ENCODE results near the gene SCYGR3.

The SCYGR3 gene

DNA sequence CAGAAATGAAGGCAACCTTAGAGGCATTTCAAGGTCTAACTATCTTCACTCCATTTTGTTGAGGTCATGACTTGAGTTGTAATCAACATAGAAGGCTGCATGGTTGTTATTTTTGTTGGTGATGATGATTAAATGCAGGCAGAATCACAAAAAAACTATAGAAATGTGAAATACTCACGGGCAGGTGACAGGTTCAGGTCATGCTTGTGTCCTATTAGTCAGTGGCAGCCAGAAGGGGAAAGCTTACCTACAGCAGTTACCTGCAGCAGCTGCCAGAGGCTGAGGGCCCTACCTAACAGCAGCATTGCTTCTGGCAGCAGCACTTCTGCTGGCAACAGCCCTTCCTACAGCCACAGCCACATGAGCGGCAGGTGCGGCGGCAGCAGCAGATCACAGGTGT lies 394 bp downstream of the SCYGR3 start:
- no peak overlapping the region for H2AFZ ChIP-seq (ENCODE audit: low read depth, low read length, severe bottlenecking)
- H3K4me3 ChIP-seq (ENCODE audit: insufficient read depth, low read length, poor library complexity, severe bottlenecking), result no peak overlapping the region
- H4K20me1 ChIP-seq (ENCODE audit: low read depth, low read length), result no peaks in the 10 kb centered on the region
- no peaks in the 10 kb centered on the region for H3K9me2 ChIP-seq (replicated peaks; ENCODE audit: insufficient read depth, low read length)
- H3K9ac ChIP-seq (ENCODE audit: low read length), result no peak overlapping the region
- no peaks in the 10 kb centered on the region for H3K9me3 ChIP-seq (ENCODE audit: insufficient read depth, low read length)
- no peaks in the 10 kb centered on the region for H3F3A ChIP-seq (ENCODE audit: insufficient read depth)
- no peak overlapping the region for H3K27ac ChIP-seq (ENCODE audit: low read depth, low read length)
- H3K36me3 ChIP-seq (ENCODE audit: low read length), result no peaks in the 10 kb centered on the region
- H3K27me3 ChIP-seq (ENCODE audit: low read length), result no peaks in the 10 kb centered on the region
- no peak overlapping the region for H3K4me2 ChIP-seq (ENCODE audit: low read depth, low read length, poor library complexity, severe bottlenecking)
- H3K79me2 ChIP-seq (ENCODE audit: insufficient read depth, low read length), result no peaks in the 10 kb centered on the region
- TF ChIP-seq, protein P1, sequence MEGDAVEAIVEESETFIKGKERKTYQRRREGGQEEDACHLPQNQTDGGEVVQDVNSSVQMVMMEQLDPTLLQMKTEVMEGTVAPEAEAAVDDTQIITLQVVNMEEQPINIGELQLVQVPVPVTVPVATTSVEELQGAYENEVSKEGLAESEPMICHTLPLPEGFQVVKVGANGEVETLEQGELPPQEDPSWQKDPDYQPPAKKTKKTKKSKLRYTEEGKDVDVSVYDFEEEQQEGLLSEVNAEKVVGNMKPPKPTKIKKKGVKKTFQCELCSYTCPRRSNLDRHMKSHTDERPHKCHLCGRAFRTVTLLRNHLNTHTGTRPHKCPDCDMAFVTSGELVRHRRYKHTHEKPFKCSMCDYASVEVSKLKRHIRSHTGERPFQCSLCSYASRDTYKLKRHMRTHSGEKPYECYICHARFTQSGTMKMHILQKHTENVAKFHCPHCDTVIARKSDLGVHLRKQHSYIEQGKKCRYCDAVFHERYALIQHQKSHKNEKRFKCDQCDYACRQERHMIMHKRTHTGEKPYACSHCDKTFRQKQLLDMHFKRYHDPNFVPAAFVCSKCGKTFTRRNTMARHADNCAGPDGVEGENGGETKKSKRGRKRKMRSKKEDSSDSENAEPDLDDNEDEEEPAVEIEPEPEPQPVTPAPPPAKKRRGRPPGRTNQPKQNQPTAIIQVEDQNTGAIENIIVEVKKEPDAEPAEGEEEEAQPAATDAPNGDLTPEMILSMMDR (IDR thresholded peaks at IDR 0.05; ENCODE audit: insufficient read depth, low read length, poor library complexity, severe bottlenecking), result no peak
- no peak for TF ChIP-seq EZH2phosphoT487 (conservative IDR thresholded peaks at IDR 0.05; ENCODE audit: low read length)

DNA sequence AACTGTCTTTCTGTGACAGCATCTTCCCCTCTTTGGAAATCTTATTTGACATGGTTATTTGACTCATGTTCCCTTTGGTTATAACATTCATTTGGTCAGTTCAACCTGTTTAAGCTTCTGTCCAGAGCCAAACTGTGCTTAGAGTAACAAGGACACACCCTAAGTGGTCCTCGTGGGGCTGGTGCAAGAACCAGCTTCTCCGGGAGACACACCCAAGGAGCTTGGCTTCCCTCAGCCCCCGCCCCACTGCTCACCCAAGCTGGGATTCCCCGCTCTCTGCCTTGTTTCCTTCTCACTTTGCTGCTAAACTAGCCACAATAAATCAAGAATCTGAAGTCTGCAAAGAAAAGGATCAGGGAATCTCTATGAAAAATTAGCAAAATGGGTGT lies 1.4 kb downstream of the SCYGR3 start:
- no peaks in the 10 kb centered on the region for H3K79me2 ChIP-seq (ENCODE audit: insufficient read depth, low read length)
- H4K20me1 ChIP-seq (ENCODE audit: low read depth, low read length), result no peaks in the 10 kb centered on the region
- no peaks in the 10 kb centered on the region for H3K9me3 ChIP-seq (ENCODE audit: insufficient read depth, low read length)
- no peaks in the 10 kb centered on the region for H3F3A ChIP-seq (ENCODE audit: insufficient read depth)
- H2AFZ ChIP-seq (ENCODE audit: low read depth, low read length, severe bottlenecking), result no peak overlapping the region
- H3K9me2 ChIP-seq (replicated peaks; ENCODE audit: insufficient read depth, low read length), result no peaks in the 10 kb centered on the region
- no peak overlapping the region for H3K9ac ChIP-seq (ENCODE audit: low read length)
- no peak overlapping the region for H3K4me2 ChIP-seq (ENCODE audit: low read depth, low read length, poor library complexity, severe bottlenecking)
- H3K27me3 ChIP-seq (ENCODE audit: low read length), result no peaks in the 10 kb centered on the region
- no peak overlapping the region for H3K4me3 ChIP-seq (ENCODE audit: insufficient read depth, low read length, poor library complexity, severe bottlenecking)
- TF ChIP-seq, protein P1 (IDR thresholded peaks at IDR 0.05; ENCODE audit: insufficient read depth, low read length, poor library complexity, severe bottlenecking), result no peak
- no peak for TF ChIP-seq EZH2phosphoT487 (conservative IDR thresholded peaks at IDR 0.05; ENCODE audit: low read length)
- no peaks in the 10 kb centered on the region for H3K36me3 ChIP-seq (ENCODE audit: low read length)
- no peak overlapping the region for H3K27ac ChIP-seq (ENCODE audit: low read depth, low read length)

DNA sequence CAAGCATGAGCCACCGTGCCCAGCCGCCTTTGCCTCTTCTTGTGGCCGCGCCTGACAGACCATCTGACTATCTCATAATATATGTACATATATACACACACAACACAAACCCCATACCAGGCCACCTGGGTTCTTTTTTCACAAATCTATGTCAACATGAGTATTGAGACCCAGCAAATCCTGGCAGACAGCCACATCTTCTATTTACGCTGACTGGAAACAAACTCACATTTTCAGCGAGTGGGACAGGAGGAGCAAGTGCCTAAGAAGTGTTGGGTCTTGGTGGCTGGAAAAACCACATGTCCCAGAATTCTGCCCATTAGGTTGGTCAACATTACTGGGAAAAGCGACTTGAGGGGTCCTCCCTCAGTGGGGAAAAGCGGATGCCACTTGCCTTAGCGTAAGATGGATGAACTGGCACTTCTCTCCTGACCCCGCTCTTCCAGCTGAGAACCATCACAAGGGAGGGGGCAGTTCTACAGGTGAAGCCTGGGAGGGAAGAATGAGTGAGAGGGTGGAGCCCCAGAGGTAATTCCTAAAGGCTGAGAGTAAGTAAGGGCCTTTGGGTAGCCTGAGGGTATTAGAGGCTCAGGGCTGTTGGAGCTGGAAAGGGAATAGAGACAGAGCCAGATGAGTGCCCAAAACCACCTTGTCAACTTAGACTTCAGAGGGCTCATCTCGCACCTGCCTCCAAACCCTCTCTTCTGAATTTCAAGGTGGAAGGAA lies 1.9 kb downstream of the SCYGR3 start:
- Histone ChIP-seq H3K4me2 (ENCODE audit: low read depth, low read length, poor library complexity, severe bottlenecking) (no peak overlapping the region), H4K20me1 (ENCODE audit: low read depth, low read length) (no peaks in the 10 kb centered on the region), H3K9ac (ENCODE audit: low read length) (no peak overlapping the region), H3K27me3 (ENCODE audit: low read length) (no peaks in the 10 kb centered on the region), H3K4me3 (ENCODE audit: insufficient read depth, low read length, poor library complexity, severe bottlenecking) (no peak overlapping the region), H3K36me3 (ENCODE audit: low read length) (no peaks in the 10 kb centered on the region), H3K27ac (ENCODE audit: low read depth, low read length) (no peak overlapping the region), H3K9me2 (replicated peaks; ENCODE audit: insufficient read depth, low read length) (no peaks in the 10 kb centered on the region), H3K79me2 (ENCODE audit: insufficient read depth, low read length) (no peaks in the 10 kb centered on the region), H2AFZ (ENCODE audit: low read depth, low read length, severe bottlenecking) (no peak overlapping the region), H3F3A (ENCODE audit: insufficient read depth) (no peaks in the 10 kb centered on the region), H3K9me3 (ENCODE audit: insufficient read depth, low read length) (no peaks in the 10 kb centered on the region)
- no peak for TF ChIP-seq EZH2phosphoT487 (conservative IDR thresholded peaks at IDR 0.05; ENCODE audit: low read length)
- TF ChIP-seq, protein P1 (IDR thresholded peaks at IDR 0.05; ENCODE audit: insufficient read depth, low read length, poor library complexity, severe bottlenecking), result no peak

All from SU-DHL-6 (cell line).